ENCODE results near the gene BEST4.
"Not testable (repeated sequence)": the region's sequence is repeated elsewhere in the genome, so short reads cannot be mapped to it uniquely, and the experiment has no call there.

The BEST4 gene

GRCh38 chr1:44757420-44757819 is 30.6 kb downstream of the BEST4 start:
- ATAC-seq (ENCODE audit: low read depth), result peak; percentile 66
- Mint-ChIP-seq H3K27me3 (no peaks in the 10 kb centered on the region), H3K27ac (peak overlapping the region; percentile 64), H3K9me3 (no peaks in the 10 kb centered on the region), H3K36me3 (no peaks in the 10 kb centered on the region), H3K4me1 (peaks cover 12% of the 10 kb centered on the region), H3K4me3 (peak overlapping the region; percentile 34)
- DNase-seq (ENCODE audit: low spot score in 2 of 2), result no peak

- Mint-ChIP-seq H3K9me3 (no peaks in the 10 kb centered on the region), H3K36me3 (no peaks in the 10 kb centered on the region), H3K4me1 (no peaks in the 10 kb centered on the region), H3K4me3 (no peak overlapping the region), H3K27ac (no peak overlapping the region), H3K27me3 (no peaks in the 10 kb centered on the region)
- ATAC-seq (ENCODE audit: low read depth), result no peak
- no peak for DNase-seq (ENCODE audit: low spot score in 2 of 2)
These were observed 40.1 kb downstream of the BEST4 start for GRCh38 chr1:44747878-44748277.

GRCh38 chr1:44743211-44743610 is 44.8 kb downstream of the BEST4 start:
- Mint-ChIP-seq H3K9me3 (no peaks in the 10 kb centered on the region), H3K36me3 (no peaks in the 10 kb centered on the region), H3K4me3 (no peak overlapping the region), H3K27ac (no peak overlapping the region), H3K4me1 (peaks cover 8% of the 10 kb centered on the region), H3K27me3 (no peaks in the 10 kb centered on the region)
- ATAC-seq (ENCODE audit: low read depth) (no peak), DNase-seq (ENCODE audit: low spot score in 2 of 2) (no peak)

- H3K27ac Mint-ChIP-seq, result peak overlapping the region; percentile 73
- H3K4me1 Mint-ChIP-seq, result peaks cover 8% of the 10 kb centered on the region
- ATAC-seq (ENCODE audit: low read depth) (no peak), DNase-seq (ENCODE audit: low spot score in 2 of 2) (no peak)
- H3K9me3 Mint-ChIP-seq, result no peaks in the 10 kb centered on the region
- no peaks in the 10 kb centered on the region for H3K36me3 Mint-ChIP-seq
- no peaks in the 10 kb centered on the region for H3K27me3 Mint-ChIP-seq
- peak overlapping the region; percentile 85 for H3K4me3 Mint-ChIP-seq
These were observed 47.8 kb downstream of the BEST4 start for GRCh38 chr1:44740179-44740617.

- ATAC-seq (ENCODE audit: low read depth), result peak; percentile 100
- DNase-seq (ENCODE audit: low spot score in 2 of 2), result peak; percentile 91 to 94
- H3K4me1 Mint-ChIP-seq, result peaks cover 8% of the 10 kb centered on the region
- no peaks in the 10 kb centered on the region for H3K36me3 Mint-ChIP-seq
- H3K27me3 Mint-ChIP-seq, result no peaks in the 10 kb centered on the region
- no peaks in the 10 kb centered on the region for H3K9me3 Mint-ChIP-seq
- H3K27ac Mint-ChIP-seq, result peak within 1 kb of the TSS; percentile 73
- peak within 1 kb of the TSS; percentile 85 for H3K4me3 Mint-ChIP-seq
These were observed 48.4 kb downstream of the BEST4 start, which contains the start of gene KIF2C for GRCh38 chr1:44739307-44740178. Gene KIF2C, plus strand, starts transcription at chr1:44739837. Its CDS starts 96 bp downstream, at chr1:44739933.

- H3K9me3 Mint-ChIP-seq; ATAC-seq (ENCODE audit: low read depth); H3K27me3 Mint-ChIP-seq; DNase-seq (ENCODE audit: low spot score in 2 of 2); H3K36me3 Mint-ChIP-seq; H3K4me1 Mint-ChIP-seq: not testable (repeated sequence)
- peak overlapping the region; percentile 85 for H3K4me3 Mint-ChIP-seq
- peak overlapping the region; percentile 73 for H3K27ac Mint-ChIP-seq
These were observed 49.0 kb downstream of the BEST4 start for GRCh38 chr1:44738953-44739306.

- Mint-ChIP-seq H3K4me1 (peaks cover 9% of the 10 kb centered on the region), H3K36me3 (no peaks in the 10 kb centered on the region), H3K27me3 (no peaks in the 10 kb centered on the region), H3K9me3 (no peaks in the 10 kb centered on the region), H3K4me3 (no peak overlapping the region), H3K27ac (no peak overlapping the region)
- no peak for ATAC-seq (ENCODE audit: low read depth)
- no peak for DNase-seq (ENCODE audit: low spot score in 2 of 2)
These were observed 52.0 kb downstream of the BEST4 start for GRCh38 chr1:44735992-44736391.

- Mint-ChIP-seq H3K4me3 (no peak overlapping the region), H3K27ac (no peak overlapping the region), H3K27me3 (no peaks in the 10 kb centered on the region), H3K36me3 (no peaks in the 10 kb centered on the region), H3K9me3 (no peaks in the 10 kb centered on the region), H3K4me1 (peaks cover 6% of the 10 kb centered on the region)
- DNase-seq (ENCODE audit: low spot score in 2 of 2), result no peak
- no peak for ATAC-seq (ENCODE audit: low read depth)
These were observed 54.2 kb downstream of the BEST4 start for GRCh38 chr1:44733784-44734183.

Measured in memory B cell (primary cell).